NCI-H2029 (cell line): ENCODE measurements around the gene LRP1B.
"Not testable (repeated sequence)": the region's sequence is repeated elsewhere in the genome, so short reads cannot be mapped to it uniquely, and the experiment has no call there.

Source experiments
- DNase-seq: peaks from one replicate; lab custom pipeline; 2025; lab: John Stamatoyannopoulos, UW

LRP1B gene

GRCh38 chr2:140344266-140344665, 1786.5 kb downstream of the LRP1B start:
- not testable (repeated sequence) for DNase-seq

GRCh38 chr2:140338795-140339194, 1792.0 kb downstream of the LRP1B start:
- DNase-seq = no peak

- no peak for DNase-seq
Observed at GRCh38 chr2:140337061-140337460, 1793.8 kb downstream of the LRP1B start.

- DNase-seq = no peak
Observed at GRCh38 chr2:140316345-140316744, 1814.5 kb downstream of the LRP1B start.

- DNase-seq = no peak
Observed at GRCh38 chr2:140311905-140312304, 1818.9 kb downstream of the LRP1B start.

- no peak for DNase-seq
Observed at GRCh38 chr2:140308706-140309105, 1822.1 kb downstream of the LRP1B start.

- no peak for DNase-seq
Observed at GRCh38 chr2:140307532-140307931, 1823.3 kb downstream of the LRP1B start.

GRCh38 chr2:140295767-140296166, 1835.0 kb downstream of the LRP1B start:
- DNase-seq = no peak

- DNase-seq = no peak
Observed at GRCh38 chr2:140288726-140289125, 1842.1 kb downstream of the LRP1B start.

GRCh38 chr2:140288213-140288612, 1842.6 kb downstream of the LRP1B start:
- DNase-seq = no peak

GRCh38 chr2:140286377-140286776, 1844.4 kb downstream of the LRP1B start:
- no peak for DNase-seq

- DNase-seq = not testable (repeated sequence)
Observed at GRCh38 chr2:140277344-140277743, 1853.5 kb downstream of the LRP1B start.

- no peak for DNase-seq
Observed at GRCh38 chr2:140276661-140277060, 1854.2 kb downstream of the LRP1B start.

GRCh38 chr2:140275427-140275826, 1855.4 kb downstream of the LRP1B start:
- DNase-seq = no peak

- DNase-seq = no peak
Observed at GRCh38 chr2:140274891-140275290, 1855.9 kb downstream of the LRP1B start.

GRCh38 chr2:140273958-140274357, 1856.9 kb downstream of the LRP1B start:
- DNase-seq = no peak

- DNase-seq = no peak
Observed at GRCh38 chr2:140273408-140273807, 1857.4 kb downstream of the LRP1B start.

- DNase-seq = no peak
Observed at GRCh38 chr2:140270224-140270623, 1860.6 kb downstream of the LRP1B start.

GRCh38 chr2:140269000-140269399, 1861.8 kb downstream of the LRP1B start:
- DNase-seq = no peak

- no peak for DNase-seq
Observed at GRCh38 chr2:140262908-140263307, 1867.9 kb downstream of the LRP1B start.

GRCh38 chr2:140257692-140258300, 1873.0 kb downstream of the LRP1B start:
- no peak for DNase-seq

- DNase-seq = no peak
Observed at GRCh38 chr2:140256080-140256479, 1874.7 kb downstream of the LRP1B start.

GRCh38 chr2:140249821-140250220, 1881.0 kb downstream of the LRP1B start:
- DNase-seq = no peak

GRCh38 chr2:140248623-140249022, 1882.2 kb downstream of the LRP1B start:
- DNase-seq = no peak
